ENCODE results near the gene DNAH17.

Gene DNAH17

DNA sequence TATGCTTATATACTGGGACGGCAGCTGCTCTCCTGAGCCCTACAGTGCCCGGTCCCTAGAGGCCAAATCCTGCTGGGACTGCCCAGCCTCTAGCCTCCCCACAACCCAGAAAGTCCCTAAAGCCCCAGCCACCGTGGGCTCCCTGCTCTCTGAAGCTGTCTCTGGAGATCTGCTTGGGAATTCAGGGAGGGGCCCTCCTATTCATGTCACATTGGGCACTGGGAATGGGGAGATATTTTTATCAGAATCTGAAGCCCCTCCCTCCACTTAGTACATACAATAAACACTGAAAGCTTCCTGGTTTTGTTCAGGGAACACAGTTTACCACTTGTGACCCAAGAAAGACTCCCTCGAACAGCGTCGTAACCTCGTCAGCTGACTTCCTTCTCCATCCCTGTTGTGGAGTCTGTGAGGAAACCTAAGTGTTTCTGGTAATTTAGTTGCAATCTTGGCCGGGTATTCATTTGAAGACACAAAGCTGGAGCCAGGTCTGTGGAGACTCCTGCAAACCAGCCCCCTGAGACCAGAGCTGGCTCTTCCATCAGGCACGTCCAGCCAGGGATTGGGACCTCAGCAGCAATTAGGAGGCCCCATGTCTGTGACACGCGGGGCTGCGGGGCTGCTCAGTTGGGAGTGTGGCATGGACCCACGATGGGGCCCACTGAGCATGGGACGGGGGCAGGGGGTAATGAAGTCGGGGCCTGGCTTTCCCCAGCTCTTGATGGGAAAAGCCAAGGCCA lies 160.2 kb downstream of the DNAH17 start:
- H3K4me3 ChIP-seq (ENCODE audit: low read length) = no peak overlapping the region

DNA sequence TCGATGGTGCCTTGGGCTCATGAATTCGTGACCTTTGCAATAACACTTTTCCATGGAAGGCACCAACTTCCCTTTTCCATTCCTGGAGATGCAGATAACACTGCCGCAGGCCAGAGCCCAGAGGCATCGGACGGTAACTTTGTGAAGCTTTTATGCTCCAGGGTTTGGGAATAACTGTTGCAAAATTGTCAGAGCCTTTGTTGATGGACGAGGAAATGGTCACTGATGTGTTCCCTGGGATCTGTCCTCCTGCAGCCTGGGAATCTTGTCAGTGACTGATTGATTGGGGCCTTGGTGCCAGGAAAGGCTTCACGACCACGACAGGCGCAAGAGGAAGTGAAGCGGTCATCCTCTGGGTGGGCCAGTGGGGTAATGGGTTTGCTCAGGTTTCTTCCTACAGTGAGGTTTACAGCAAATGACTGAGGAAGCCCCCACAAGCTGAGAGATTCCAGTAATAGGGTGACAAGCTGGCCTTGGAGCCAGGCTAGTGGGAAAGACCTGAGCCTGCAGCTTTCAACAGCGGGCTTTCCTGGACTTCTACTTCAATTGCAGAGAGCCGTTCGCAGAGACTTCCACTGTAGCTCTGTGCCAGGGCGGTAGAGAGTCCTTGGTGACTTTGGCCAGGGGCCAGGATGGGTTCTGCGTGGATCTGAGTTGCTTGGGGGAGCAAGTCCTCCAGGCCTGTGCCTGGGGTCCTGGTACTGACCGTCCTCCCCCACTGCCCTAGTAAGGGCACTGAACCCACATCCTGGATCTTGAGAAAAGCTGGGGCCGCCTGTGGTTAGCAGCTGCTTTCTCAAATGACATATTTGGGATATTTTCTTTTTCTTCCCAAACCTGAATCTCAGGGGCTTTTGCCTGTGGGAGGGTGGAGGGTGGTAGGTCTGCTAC lies 161.1 kb downstream of the DNAH17 start:
- TF ChIP-seq, protein P1, sequence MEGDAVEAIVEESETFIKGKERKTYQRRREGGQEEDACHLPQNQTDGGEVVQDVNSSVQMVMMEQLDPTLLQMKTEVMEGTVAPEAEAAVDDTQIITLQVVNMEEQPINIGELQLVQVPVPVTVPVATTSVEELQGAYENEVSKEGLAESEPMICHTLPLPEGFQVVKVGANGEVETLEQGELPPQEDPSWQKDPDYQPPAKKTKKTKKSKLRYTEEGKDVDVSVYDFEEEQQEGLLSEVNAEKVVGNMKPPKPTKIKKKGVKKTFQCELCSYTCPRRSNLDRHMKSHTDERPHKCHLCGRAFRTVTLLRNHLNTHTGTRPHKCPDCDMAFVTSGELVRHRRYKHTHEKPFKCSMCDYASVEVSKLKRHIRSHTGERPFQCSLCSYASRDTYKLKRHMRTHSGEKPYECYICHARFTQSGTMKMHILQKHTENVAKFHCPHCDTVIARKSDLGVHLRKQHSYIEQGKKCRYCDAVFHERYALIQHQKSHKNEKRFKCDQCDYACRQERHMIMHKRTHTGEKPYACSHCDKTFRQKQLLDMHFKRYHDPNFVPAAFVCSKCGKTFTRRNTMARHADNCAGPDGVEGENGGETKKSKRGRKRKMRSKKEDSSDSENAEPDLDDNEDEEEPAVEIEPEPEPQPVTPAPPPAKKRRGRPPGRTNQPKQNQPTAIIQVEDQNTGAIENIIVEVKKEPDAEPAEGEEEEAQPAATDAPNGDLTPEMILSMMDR (conservative IDR thresholded peaks at IDR 0.05; ENCODE audit: low read length) = no peak
- no peak overlapping the region for H3K4me3 ChIP-seq (ENCODE audit: low read length)

More for the DNA sequence above, 160.2 kb downstream of the DNAH17 start:
- no peak for DNase-seq (ENCODE audit: low read depth)
- TF ChIP-seq, protein P1 (conservative IDR thresholded peaks at IDR 0.05; ENCODE audit: low read length) = no peak

DNA sequence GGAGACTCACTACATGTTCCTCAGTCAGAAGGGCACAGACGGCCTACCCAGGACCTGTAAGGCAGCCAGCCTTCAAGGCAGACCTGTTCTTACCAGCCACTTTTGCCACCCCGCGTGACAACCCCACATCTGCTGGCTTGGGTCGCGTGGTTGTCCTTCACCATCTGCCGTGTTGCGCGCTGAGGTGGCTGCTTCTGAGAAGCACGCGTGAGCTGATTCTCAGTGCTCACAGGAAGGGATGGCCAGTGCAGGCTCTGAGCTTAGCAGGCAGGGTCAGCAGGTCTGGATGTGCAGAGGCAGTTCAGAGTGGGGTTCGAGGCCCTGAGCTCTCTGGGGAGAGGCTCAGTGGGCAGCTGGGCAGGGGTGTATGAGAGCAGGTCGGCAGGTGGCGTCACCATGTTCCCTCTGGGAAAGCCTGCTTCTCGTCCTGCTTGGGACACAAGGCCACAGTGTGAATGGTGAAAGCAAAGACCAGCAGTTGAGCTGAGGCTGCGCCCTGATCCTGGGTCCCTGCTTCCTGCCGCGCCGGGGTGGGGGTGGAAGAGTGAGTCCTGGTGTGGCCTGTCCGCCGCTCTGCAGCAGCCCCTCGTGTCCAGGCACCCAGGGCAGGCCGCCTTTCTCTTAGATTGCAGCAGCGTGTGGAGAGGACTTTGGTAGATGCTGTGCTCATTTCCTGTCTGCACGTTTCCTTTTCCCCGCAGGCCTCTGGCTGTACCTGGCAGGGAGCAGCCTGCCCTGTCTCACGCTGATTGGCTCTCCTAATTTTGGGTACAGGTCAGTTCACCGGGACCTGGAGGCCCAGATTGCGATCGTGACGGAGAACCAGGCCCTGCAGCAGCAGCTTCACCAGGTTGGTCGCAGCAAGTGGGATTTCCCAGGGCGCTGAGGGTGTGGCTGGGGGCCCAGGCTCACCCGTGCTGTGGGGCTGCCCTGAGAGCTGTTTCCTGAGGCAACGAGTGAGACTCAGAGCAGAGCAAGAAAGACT lies 162.7 kb downstream of the DNAH17 start:
- TF ChIP-seq, protein P1 (conservative IDR thresholded peaks at IDR 0.05; ENCODE audit: low read length) = no peak
- H3K4me3 ChIP-seq (ENCODE audit: low read length) = no peak overlapping the region
- no peak for DNase-seq (ENCODE audit: low read depth)

More for the DNA sequence above, 161.1 kb downstream of the DNAH17 start:
- DNase-seq (ENCODE audit: low read depth) = peak; percentile 59

DNA sequence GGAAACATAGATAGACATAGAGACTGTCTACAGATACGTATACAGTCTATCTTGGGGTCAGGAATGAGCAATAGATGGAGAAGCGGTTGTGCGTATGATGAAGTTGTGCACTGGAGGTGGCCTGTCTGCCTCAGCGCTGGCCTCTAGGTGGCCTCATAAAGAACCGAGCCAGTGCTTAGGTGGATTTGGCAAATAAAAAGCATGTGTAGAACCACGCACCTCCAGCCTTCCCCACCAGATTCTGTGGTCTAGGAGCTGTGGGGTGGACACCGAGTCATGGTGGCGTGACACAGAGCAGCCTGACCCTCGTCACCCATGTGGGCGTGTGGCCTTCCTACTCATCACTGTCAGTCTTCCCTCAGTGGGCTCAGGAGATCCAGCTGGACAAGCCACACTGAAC lies 164.8 kb downstream of the DNAH17 start:
- TF ChIP-seq, protein P1 (conservative IDR thresholded peaks at IDR 0.05; ENCODE audit: low read length) = peak; percentile 39
- H3K4me3 ChIP-seq (ENCODE audit: low read length) = no peak overlapping the region
- no peak for DNase-seq (ENCODE audit: low read depth)

DNA sequence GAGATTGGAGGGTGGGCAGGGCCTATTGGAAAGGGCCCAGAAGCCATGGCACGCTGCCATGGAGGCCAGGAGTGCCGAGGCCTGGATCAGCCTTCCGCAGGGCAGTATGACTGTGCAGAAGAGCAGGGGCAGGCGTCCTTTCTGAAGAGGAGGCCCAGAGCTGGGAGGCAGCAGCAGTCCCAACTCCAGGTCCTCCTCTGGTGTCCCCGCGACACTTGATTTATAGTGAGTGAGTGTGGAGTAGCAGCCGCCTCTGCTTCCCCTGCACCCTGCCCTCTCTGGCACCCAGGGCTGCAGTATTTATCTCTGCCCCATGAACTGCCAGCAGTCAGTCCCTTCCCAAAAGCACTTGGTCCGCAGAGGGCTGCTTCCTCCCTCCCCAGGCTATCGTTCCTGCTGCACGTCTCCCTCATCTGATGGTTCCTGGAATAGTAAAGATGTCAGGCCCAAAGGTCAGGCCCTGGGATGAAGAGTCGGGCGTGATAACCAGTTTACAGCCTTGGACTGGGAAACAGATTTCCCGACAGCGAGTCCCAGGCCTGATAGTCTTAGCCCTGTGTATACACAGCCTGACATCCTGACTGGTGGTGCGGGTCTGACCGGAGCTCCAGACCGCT lies 165.8 kb downstream of the DNAH17 start:
- H3K4me3 ChIP-seq (ENCODE audit: low read length) = no peak overlapping the region
- TF ChIP-seq, protein P1 (conservative IDR thresholded peaks at IDR 0.05; ENCODE audit: low read length) = no peak
- DNase-seq (ENCODE audit: low read depth) = no peak

DNA sequence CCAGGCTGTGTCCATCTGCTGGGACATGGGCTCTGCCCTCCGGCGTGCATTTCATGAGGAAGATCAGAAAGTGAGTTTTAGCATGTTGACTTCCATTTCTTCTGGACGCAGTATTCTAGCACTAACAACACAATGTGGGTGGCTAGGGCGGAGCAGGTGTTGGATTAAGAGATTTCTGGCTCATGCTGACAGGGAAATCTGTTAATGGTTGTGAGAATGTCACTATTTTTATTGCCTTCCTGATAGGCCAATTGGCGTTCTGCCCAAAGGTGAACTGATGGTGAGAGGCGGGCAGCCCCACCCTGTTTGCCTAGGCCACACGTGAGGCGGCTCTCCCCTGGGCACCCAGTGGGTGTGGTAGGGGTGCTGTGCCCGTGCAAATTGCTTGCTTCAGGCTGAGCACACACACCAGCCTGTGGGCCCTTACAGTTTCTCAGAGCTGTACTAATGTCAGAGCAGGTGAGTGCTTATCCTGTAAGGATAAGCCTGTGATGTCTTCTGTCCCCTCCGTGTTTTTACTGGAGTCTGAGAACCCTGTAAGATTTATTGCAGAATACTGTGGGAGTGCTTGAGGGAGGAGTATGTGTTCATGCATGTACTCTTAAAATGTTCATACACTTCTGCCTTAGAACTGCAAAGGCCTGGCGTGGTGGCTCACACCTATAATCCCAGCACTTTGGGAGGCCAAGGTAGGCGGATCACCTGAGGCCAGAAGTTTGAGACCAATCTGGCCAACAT lies 167.8 kb downstream of the DNAH17 start:
- no peak overlapping the region for H3K4me3 ChIP-seq (ENCODE audit: low read length)
- TF ChIP-seq, protein P1 (conservative IDR thresholded peaks at IDR 0.05; ENCODE audit: low read length) = no peak
- no peak for DNase-seq (ENCODE audit: low read depth)

All from AG10803 (cell line).